ENCODE data around the gene PFDN4. TPM values are rescaled to one million over a fixed set of nuclear protein-coding genes. Genes with fewer than 3 reads are reported as not detected.

PFDN4 gene
- total RNA-seq, 4 donors from 2014 or later, result 32.8 to 71.0 (median 40.2) TPM

DNA sequence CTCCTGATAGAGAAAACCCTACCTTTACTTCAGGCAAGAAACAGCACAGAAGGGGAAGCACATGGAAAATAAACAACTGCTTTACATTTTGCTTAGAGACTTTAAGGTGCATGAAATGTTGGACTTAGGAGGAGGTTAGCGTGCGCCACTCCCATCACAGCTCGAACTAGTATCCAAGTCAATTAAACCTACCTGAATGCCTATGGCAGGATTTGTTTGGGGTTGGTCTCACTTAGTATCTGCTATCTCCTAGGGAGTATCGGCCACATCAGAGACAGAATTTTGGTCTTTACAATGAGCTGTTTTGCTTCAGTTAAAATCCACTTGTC, 46.1 kb upstream of the PFDN4 start:
- no peak for DNase-seq (ENCODE audit: low spot score in 2 of 2)
- intact Hi-C loops (cut with DNase I; ENCODE audit: low total_unique reads), result no loop called here
- TF ChIP-seq POLR2A (IDR thresholded peaks at IDR 0.05), result no peak
- TF ChIP-seq, protein P1, sequence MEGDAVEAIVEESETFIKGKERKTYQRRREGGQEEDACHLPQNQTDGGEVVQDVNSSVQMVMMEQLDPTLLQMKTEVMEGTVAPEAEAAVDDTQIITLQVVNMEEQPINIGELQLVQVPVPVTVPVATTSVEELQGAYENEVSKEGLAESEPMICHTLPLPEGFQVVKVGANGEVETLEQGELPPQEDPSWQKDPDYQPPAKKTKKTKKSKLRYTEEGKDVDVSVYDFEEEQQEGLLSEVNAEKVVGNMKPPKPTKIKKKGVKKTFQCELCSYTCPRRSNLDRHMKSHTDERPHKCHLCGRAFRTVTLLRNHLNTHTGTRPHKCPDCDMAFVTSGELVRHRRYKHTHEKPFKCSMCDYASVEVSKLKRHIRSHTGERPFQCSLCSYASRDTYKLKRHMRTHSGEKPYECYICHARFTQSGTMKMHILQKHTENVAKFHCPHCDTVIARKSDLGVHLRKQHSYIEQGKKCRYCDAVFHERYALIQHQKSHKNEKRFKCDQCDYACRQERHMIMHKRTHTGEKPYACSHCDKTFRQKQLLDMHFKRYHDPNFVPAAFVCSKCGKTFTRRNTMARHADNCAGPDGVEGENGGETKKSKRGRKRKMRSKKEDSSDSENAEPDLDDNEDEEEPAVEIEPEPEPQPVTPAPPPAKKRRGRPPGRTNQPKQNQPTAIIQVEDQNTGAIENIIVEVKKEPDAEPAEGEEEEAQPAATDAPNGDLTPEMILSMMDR (IDR thresholded peaks at IDR 0.05), result no peak
- 89 to 93% methylated on average over 4 of the region's 4 CpGs for WGBS, 2 donors
- no peak overlapping the region for H3K4me3 ChIP-seq (ENCODE audit: low read depth, poor library complexity, severe bottlenecking)

DNA sequence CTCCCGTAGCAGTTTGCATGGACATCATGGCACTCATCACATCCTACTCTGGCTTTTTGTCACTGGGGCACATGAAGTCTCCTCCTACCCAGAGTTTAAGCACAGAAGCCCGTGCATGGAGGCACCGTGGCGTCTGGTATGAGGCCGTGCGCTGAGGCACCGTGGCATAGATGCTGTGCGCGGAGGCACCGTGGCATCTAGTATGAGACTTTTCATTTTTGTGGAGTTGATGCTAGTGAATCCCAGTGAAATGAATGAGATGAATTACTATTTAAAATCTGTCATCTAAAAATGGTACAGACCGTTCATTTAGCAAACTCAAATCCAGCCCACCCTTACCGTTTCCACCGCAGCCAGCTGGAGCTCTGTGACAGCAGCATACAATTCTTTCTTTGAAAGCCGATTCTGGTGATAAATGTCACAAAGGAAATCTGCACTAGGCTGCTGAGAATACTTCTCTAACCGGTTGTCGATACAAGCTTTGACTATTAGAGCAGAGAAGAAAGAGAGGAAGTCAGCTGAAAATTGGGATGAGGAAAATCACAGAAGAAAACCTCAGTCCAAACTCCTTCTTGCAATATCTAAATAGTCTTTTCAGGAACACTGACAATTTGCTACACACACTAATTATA, 45.4 kb upstream of the PFDN4 start:
- no peak overlapping the region for H3K4me3 ChIP-seq (ENCODE audit: low read depth, poor library complexity, severe bottlenecking)
- intact Hi-C loops (cut with DNase I; ENCODE audit: low total_unique reads), result no loop called here
- no peak for TF ChIP-seq POLR2A (IDR thresholded peaks at IDR 0.05)
- TF ChIP-seq, protein P1 (IDR thresholded peaks at IDR 0.05), result no peak
- no peak for DNase-seq (ENCODE audit: low spot score in 2 of 2)
- WGBS, 2 donors, result 60 to 67% methylated on average over 16 of the region's 16 CpGs

DNA sequence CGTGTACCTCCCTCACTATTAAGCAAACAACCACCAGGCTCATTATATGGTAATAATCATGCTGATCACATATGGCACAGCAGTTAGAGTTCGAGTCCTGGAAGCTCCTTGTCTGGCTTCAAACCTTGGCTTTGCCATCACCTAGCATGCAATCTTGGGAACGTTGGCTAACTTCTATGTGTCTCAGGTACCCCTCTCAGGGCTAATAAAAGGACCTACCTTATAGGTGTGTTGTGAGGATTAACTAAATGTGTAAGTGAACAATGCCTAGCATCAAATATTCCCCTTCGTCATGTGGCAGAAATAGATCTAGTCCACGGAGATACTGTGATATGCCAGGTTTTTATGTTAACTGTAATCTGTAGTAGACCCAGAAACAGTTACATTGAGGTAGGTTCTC, 44.5 kb upstream of the PFDN4 start:
- intact Hi-C loops (cut with DNase I; ENCODE audit: low total_unique reads), result no loop called here
- DNase-seq (ENCODE audit: low spot score in 2 of 2), result no peak
- H3K4me3 ChIP-seq (ENCODE audit: low read depth, poor library complexity, severe bottlenecking), result no peak overlapping the region
- TF ChIP-seq POLR2A (IDR thresholded peaks at IDR 0.05), result no peak
- TF ChIP-seq, protein P1 (IDR thresholded peaks at IDR 0.05), result no peak
- 82 to 92% methylated on average over 5 of the region's 5 CpGs for WGBS, 2 donors

DNA sequence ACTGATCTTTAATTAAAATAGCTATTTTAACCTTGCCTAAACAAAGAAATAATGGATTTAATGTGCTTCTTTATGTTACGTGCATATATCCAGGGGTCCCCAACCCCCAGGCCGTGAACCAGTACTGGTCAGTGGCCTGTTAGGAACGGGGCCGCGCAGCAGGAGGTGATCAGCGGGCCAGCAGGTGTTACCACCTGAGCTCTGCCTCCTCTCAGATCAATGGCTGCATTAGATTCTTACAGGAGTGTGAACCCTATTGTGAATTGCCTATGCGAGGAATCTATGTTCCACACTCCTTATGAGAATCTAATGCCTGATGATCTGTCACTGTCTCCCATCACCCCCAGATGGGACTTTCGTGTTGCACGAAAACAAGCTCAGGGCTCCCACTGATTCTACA, 42.9 kb upstream of the PFDN4 start:
- no peak for TF ChIP-seq POLR2A (IDR thresholded peaks at IDR 0.05)
- TF ChIP-seq, protein P1 (IDR thresholded peaks at IDR 0.05), result no peak
- WGBS, 2 donors, result 95 to 97% methylated on average over 9 of the region's 9 CpGs
- no peak for DNase-seq (ENCODE audit: low spot score in 2 of 2)
- intact Hi-C loops (cut with DNase I; ENCODE audit: low total_unique reads), result no loop called here
- H3K4me3 ChIP-seq (ENCODE audit: low read depth, poor library complexity, severe bottlenecking), result no peak overlapping the region

DNA sequence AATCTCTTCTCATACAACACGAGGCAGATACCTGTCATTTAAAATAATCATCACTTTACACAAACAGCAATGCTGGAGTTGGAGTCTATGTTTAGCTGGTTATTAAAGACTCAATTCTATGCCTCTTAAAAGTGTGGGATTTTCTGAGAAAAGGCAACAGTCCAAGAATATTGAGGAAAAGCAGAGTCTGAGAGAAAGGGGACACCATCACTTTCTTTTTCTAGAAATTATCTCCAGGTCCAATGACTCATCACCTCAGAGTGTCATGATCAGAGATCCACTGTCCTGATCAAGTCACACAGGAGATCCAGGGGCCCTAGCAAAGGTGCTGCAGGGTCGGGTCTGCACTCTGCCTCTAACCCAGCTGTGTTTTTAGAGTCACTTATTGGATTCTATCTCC, 42.1 kb upstream of the PFDN4 start:
- TF ChIP-seq, protein P1 (IDR thresholded peaks at IDR 0.05), result no peak
- no peak for TF ChIP-seq POLR2A (IDR thresholded peaks at IDR 0.05)
- intact Hi-C loops (cut with DNase I; ENCODE audit: low total_unique reads), result no loop called here
- 48 to 67% methylated on average over 2 of the region's 2 CpGs for WGBS, 2 donors
- H3K4me3 ChIP-seq (ENCODE audit: low read depth, poor library complexity, severe bottlenecking), result no peak overlapping the region
- no peak for DNase-seq (ENCODE audit: low spot score in 2 of 2)

Measured in lower leg skin (tissue), 4 donors.